ENCODE measurements around the gene ZNF211. TPM values are rescaled to one million over a fixed set of nuclear protein-coding genes. Genes with fewer than 3 reads are reported as not detected.

ZNF211 gene
- total and polyA plus RNA-seq, 9 of the 15 experiments (the other 6 are each of a cell fraction or from before 2014, with no cell fraction given) = 1.3 to 11.6 (median 4.5) TPM

DNA sequence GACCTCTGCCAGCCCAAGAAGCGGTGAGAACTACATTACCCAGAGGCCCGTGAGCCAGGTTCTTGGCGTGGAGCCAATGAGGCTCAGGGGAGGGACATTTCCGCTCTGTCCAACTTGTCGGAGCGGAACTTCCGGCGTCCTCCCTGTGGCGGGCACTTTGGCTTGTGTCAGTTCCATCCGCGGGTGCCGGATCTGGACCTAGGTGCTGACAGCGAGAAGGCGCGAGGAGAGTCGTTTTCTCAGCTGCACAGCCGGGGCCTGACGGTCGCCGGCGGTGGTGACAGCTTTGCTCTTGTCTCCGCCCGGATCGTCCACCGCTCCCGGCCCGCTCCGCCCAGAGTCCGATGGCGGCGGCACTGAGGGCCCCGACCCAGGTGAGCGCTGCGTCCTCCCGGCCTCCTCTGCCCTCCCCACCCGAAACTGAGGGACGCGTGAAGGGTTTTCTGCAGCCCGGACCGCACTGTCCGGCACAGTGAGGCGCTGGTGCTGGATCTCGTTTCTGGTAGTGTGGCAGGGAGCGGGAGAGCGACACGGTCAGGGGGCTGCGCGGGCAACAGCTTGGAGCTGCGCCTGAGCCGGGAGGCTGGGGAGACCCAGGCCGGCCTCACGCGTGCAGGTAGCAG is 33.1 kb upstream of the ZNF211 start, which contains the start of gene ZNF530 (continued):
- TF ChIP-seq, protein P1, sequence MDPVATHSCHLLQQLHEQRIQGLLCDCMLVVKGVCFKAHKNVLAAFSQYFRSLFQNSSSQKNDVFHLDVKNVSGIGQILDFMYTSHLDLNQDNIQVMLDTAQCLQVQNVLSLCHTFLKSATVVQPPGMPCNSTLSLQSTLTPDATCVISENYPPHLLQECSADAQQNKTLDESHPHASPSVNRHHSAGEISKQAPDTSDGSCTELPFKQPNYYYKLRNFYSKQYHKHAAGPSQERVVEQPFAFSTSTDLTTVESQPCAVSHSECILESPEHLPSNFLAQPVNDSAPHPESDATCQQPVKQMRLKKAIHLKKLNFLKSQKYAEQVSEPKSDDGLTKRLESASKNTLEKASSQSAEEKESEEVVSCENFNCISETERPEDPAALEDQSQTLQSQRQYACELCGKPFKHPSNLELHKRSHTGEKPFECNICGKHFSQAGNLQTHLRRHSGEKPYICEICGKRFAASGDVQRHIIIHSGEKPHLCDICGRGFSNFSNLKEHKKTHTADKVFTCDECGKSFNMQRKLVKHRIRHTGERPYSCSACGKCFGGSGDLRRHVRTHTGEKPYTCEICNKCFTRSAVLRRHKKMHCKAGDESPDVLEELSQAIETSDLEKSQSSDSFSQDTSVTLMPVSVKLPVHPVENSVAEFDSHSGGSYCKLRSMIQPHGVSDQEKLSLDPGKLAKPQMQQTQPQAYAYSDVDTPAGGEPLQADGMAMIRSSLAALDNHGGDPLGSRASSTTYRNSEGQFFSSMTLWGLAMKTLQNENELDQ (CRISPR knock-in tag; IDR thresholded peaks at IDR 0.05; ENCODE audit: borderline replicate concordance) = no peak
- TF ChIP-seq TAF1 (IDR thresholded peaks at IDR 0.05; ENCODE audit: control insufficient read depth, extremely low read depth, insufficient read depth, low read length, severe bottlenecking) (peak; percentile 16), GABPB2 (CRISPR knock-in tag; conservative IDR thresholded peaks at IDR 0.05) (no peak), TEAD1 (CRISPR knock-in tag; IDR thresholded peaks at IDR 0.05) (no peak), YY1 (IDR thresholded peaks at IDR 0.05; ENCODE audit: borderline replicate concordance in 1 of 3, control insufficient read depth in 1 of 3, extremely low read depth in 1 of 3, insufficient read depth in 3 of 3, insufficient read length in 1 of 3, insufficient replicate concordance in 2 of 3, low read depth in 1 of 3, low read length in 2 of 3) (peak in 1 of 3 experiments; percentile 16), ZNF589 (CRISPR knock-in tag; IDR thresholded peaks at IDR 0.05; ENCODE audit: low read depth) (no peak), PHF8 (IDR thresholded peaks at IDR 0.05; ENCODE audit: borderline replicate concordance, low read length) (peak; percentile 78; the same call in 1 of the 2 replicates), ZBED1 (IDR thresholded peaks at IDR 0.05) (0 out of 2 replicates have a peak, but pooled peaks have one; percentile 18), FOXJ3 (CRISPR knock-in tag; IDR thresholded peaks at IDR 0.05) (no peak), ARNT (IDR thresholded peaks at IDR 0.05) (no peak), SRSF1 (IDR thresholded peaks at IDR 0.05; ENCODE audit: low read depth, low read length) (no peak), COPS2 (conservative IDR thresholded peaks at IDR 0.05) (no peak), KAT7 (CRISPR knock-in tag; IDR thresholded peaks at IDR 0.05; ENCODE audit: borderline replicate concordance) (no peak), ADNP (tag; IDR thresholded peaks at IDR 0.05) (no peak), SREBF2 (CRISPR knock-in tag; IDR thresholded peaks at IDR 0.05) (no peak), PRPF4 (IDR thresholded peaks at IDR 0.05; ENCODE audit: insufficient read depth, low read depth, low read length, poor library complexity, severe bottlenecking) (no peak), FOXA1 (IDR thresholded peaks at IDR 0.05; ENCODE audit: borderline replicate concordance) (no peak), PTTG1 (tag; IDR thresholded peaks at IDR 0.05; ENCODE audit: low read depth) (no peak), SRSF9 (IDR thresholded peaks at IDR 0.05; ENCODE audit: borderline replicate concordance, low read depth, low read length) (no peak), TBP (optimal IDR thresholded peaks at IDR 0.05; ENCODE audit: low read depth, low read length) (no peak), ZKSCAN3 (CRISPR knock-in tag; IDR thresholded peaks at IDR 0.05) (no peak), PPARD (CRISPR knock-in tag; IDR thresholded peaks at IDR 0.05) (no peak)
- TF ChIP-seq, protein P2, sequence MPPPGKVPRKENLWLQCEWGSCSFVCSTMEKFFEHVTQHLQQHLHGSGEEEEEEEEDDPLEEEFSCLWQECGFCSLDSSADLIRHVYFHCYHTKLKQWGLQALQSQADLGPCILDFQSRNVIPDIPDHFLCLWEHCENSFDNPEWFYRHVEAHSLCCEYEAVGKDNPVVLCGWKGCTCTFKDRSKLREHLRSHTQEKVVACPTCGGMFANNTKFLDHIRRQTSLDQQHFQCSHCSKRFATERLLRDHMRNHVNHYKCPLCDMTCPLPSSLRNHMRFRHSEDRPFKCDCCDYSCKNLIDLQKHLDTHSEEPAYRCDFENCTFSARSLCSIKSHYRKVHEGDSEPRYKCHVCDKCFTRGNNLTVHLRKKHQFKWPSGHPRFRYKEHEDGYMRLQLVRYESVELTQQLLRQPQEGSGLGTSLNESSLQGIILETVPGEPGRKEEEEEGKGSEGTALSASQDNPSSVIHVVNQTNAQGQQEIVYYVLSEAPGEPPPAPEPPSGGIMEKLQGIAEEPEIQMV (tag; conservative IDR thresholded peaks at IDR 0.05; ENCODE audit: low read depth) = peak; percentile 70; the same call in 1 of the 2 replicates
- TF ChIP-seq, protein P3, sequence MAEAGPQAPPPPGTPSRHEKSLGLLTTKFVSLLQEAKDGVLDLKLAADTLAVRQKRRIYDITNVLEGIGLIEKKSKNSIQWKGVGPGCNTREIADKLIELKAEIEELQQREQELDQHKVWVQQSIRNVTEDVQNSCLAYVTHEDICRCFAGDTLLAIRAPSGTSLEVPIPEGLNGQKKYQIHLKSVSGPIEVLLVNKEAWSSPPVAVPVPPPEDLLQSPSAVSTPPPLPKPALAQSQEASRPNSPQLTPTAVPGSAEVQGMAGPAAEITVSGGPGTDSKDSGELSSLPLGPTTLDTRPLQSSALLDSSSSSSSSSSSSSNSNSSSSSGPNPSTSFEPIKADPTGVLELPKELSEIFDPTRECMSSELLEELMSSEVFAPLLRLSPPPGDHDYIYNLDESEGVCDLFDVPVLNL (CRISPR knock-in tag; IDR thresholded peaks at IDR 0.05; ENCODE audit: low read depth) = no peak

All from K562 (cell line).